GM18519 (cell line): ENCODE results near the gene TRPC4AP.
"Not testable (repeated sequence)": the region's sequence is repeated elsewhere in the genome, so short reads cannot be mapped to it uniquely, and the experiment has no call there.

Experiments used
- ATAC-seq: cut with Tn5 transposase; IDR thresholded peaks from one replicate; pipeline ENCODE4 v1.9.1; 2021; ENCODE audit warnings: mild to moderate bottlenecking, moderate library complexity; ENCODE audit not compliant: unreplicated experiment, low FRiP score

TRPC4AP gene, protein sequence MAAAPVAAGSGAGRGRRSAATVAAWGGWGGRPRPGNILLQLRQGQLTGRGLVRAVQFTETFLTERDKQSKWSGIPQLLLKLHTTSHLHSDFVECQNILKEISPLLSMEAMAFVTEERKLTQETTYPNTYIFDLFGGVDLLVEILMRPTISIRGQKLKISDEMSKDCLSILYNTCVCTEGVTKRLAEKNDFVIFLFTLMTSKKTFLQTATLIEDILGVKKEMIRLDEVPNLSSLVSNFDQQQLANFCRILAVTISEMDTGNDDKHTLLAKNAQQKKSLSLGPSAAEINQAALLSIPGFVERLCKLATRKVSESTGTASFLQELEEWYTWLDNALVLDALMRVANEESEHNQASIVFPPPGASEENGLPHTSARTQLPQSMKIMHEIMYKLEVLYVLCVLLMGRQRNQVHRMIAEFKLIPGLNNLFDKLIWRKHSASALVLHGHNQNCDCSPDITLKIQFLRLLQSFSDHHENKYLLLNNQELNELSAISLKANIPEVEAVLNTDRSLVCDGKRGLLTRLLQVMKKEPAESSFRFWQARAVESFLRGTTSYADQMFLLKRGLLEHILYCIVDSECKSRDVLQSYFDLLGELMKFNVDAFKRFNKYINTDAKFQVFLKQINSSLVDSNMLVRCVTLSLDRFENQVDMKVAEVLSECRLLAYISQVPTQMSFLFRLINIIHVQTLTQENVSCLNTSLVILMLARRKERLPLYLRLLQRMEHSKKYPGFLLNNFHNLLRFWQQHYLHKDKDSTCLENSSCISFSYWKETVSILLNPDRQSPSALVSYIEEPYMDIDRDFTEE

DNA sequence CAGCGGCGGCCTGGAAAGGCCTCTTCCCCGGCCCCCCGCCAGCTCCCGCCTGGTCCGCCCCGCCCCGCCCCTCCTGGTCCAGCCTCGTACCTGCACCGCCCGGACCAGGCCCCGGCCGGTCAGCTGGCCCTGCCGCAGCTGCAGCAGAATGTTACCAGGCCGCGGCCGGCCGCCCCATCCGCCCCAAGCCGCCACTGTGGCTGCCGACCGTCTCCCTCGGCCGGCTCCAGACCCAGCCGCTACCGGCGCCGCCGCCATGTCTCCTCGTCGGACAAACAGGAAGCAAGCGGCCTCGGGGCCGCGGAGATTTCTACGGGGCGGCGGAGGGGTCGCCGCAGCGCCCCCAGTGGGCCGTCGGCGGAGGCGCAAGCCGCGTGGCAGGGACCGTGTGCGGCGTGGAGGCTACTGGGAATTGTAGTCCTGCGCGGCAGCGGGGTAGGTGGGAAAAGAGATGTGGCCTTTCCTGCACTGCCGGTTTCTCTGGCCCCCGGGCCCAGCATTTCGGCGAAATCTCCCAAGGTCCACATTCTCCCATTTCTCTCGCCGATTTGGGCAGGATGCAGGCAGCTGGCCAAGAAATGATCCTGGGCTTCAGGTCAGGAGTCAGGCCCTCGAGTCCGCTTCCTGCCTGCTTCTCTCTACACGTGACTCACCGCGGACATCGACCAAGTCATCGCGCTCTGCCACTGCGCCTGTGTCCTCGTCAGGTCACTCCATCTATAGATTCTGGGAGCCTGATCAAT, at the start of gene TRPC4AP:
TSS of gene TRPC4AP (minus strand) at position 284 of the 743 bp plus-strand sequence. CDS start at position 258, 26 bp downstream.
- ATAC-seq: peak; percentile 86

DNA sequence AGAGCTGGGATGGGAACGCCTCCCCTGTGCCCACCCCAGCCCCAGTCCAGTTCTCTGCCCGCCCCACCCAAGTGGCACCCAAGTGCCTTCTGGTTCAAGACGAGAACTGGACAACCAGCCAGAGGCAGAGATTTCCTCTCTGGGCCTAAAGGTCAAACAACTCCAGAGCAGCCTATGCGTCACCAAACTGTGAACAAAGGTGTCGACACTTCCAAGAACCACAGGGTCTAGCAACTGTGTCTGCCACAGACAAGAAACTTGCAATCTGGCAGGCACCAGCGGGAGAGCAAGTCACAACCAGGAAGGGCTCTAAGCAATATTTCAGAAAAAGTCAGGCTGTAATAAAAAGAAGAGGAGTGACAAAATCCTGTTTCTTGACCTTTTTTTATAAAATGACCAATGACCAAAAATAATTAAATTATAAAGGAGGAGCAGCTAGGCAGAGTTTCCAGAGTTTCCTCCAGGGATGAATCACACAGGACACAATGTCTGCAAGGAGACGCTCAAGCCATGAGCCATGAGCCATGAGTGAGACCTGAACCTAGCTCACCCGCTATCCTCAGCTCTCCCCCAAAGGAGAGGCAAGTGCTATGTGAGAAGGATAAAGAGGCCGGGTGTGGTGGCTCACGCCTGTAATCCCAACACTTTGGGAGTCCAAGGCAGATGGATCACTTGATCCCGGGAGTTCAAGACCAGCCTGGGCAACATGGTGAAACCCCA, 43.4 kb upstream of the TRPC4AP start:
- no peak for ATAC-seq

DNA sequence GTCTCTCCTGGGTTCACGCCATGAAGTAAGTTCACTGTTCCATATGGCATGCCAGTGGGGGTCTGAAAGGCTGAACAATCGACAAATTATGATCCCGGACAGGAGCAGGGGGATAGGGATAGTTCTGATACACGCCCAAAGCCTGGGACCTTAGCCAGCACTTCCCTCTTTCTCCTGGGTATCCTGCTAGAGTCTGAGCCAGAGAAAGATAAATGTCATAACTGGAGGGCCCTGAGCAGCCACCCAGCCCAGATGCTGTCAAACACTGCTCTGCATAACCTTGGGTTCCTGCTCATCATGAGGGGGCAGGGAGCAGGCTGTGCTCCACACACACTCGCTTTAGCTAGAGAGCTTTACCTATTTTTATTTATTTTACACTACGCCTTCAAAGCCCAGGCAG, 42.3 kb upstream of the TRPC4AP start:
- ATAC-seq: no peak

DNA sequence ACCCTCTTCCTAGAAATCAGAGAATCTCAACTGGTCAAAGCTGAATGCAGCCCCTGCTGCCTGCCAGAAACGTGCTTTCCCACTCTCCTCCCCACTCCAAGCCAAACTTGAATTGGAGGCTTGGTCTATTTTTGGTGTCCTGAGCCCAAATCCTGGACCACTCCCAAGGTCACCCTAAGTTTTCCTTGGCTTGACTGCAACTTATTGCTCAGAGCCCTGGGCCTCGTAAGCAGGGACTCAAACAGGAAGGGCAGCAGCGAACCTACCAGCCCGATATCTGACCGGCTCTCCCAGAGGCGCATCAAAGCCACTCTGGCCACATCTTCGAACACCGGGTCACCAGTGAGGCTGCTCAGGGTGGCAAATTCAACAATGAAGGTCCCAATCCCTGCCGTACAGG, 41.9 kb upstream of the TRPC4AP start:
- no peak for ATAC-seq

DNA sequence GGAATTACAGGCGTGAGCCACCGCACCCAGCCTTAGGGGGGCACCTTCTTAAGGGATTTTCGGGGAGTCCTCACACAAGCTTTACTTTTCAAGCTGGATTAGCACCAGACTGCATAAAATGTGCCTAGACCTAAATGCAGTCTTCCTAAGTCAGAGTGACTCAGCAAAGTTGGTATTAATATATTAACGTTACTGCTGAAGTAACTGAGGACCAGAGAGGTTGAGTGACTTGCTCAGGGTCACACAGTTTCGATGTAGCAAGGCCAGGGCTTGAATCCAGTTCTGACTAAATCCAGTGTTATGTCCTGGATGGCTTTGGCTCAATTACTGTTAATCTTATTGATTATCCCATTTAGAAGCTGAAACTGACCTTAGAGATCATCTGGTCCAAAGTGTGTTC, 41.1 kb upstream of the TRPC4AP start:
- no peak for ATAC-seq

DNA sequence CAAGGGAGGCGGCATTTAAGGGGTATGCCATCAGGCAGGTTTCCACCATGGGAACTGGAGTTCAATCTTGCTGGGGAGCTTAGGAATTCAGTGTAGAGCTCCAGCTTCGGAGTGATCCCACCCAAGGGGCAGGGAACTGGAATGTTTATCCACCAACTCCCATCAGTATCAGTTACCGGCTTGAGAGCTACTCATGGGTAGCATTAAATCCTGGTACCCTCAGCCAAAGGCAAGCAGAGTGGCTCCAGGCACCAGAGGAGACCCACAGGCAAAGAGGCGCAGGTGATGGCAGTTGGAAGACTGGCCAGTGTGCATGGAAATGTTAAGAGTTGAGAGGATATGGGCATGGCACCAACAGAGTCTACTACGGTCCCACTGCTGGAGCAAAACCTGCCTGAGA, 40.4 kb upstream of the TRPC4AP start:
- no peak for ATAC-seq

DNA sequence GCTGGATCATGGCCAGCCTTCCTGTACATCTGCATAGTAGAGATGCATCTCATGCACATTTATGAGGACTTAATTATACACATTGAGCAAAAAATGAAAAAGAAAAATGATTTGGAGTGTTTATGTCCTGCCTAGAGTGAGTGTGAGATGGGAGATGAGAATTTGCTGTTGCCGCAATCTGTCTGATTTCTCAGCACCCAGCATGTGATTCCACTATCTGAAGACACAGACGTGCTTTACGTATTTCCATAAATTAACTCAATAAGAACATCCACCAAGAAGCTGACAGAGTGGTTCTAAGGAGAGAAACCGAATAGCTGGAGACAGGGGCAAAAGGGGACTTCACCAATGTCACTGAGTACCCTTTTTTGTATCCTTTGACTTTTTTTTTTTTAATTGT, 39.3 kb upstream of the TRPC4AP start:
- no peak for ATAC-seq

DNA sequence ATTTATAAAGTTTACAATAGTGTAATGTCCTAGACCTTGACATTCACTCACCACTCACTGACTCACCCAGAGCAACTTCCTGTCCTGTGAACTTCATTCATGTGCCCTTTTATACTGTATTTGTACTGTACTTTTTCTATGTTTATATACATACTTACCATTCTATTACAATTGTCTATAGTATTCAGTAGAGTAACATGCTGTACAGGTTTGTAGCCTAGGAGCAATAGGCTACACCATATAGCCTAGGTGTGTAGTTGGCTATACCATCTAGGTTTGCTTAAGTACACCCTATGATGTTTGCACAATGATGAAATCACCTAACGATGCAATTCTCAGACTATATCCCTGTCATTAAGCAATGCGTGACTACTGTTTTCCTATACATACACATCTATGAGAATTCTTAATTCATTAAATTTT, 37.1 kb upstream of the TRPC4AP start:
- ATAC-seq: no peak

DNA sequence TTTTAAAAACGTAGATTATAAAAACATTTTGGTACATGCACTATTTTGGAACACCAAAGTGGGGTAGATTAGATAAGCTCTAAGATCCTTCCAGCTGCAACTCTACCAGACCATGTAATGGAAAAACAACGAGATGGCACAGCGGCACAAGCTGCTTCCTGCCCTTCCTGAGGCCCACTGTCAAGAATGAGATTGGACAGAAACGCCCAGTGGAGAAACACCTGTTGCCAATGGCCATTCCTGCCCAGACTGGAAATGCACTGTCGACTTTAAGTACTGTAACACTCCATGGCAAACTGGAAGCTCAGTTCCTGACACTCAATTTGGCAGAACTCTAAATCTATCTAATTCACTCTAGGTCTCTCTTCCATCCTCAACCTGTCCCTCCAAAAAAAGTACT, 33.1 kb upstream of the TRPC4AP start:
- ATAC-seq: no peak

DNA sequence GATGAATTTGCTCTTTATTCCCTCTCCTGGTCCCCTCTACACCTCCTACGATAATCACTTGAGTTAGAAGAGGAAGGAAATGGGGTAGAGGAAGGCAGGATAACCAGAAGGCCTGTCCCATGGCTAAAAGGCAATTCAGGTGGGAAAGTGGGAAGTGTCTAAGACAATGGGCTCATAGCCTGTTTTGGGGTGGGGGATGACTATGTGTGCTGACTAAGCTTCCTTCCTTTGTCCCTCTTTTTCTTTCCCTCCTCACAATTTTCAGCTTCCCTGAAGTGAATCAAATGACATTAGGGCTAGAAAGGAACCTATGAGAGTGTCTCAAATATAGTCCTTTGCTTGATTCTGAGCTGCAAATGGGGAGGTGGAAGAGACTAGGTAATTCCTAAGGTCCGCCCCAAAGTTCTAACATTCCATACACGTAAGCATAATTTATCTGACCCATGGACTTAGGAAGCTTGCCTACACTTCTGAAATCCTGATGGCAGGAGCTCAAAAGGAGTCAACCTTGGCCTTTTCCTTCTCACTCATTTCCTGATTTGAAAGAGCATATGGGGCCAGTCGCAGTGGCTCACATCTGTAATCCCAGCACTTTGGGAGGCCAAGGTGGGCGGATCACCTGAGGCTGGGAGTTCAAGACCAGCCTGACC, 30.3 kb upstream of the TRPC4AP start:
- ATAC-seq: no peak

DNA sequence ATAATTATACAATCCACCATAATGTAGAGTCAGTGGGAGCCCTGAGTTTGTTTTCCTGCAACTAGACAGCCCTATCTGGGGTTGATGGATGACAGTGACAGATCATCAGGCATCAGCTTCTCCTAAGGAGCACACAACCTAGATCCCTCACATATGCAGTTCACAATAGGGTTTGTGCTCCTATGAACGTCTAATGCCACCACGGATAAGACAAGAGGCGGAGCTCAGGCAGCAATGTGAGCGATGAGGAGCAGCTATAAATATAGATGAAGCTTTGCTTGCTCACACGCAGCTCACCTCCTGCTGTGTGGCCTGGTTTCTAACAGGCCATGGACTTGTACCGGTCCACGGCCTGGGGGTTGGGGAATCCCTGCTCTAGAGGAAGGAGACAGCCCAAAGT, 28.6 kb upstream of the TRPC4AP start:
- ATAC-seq: no peak

DNA sequence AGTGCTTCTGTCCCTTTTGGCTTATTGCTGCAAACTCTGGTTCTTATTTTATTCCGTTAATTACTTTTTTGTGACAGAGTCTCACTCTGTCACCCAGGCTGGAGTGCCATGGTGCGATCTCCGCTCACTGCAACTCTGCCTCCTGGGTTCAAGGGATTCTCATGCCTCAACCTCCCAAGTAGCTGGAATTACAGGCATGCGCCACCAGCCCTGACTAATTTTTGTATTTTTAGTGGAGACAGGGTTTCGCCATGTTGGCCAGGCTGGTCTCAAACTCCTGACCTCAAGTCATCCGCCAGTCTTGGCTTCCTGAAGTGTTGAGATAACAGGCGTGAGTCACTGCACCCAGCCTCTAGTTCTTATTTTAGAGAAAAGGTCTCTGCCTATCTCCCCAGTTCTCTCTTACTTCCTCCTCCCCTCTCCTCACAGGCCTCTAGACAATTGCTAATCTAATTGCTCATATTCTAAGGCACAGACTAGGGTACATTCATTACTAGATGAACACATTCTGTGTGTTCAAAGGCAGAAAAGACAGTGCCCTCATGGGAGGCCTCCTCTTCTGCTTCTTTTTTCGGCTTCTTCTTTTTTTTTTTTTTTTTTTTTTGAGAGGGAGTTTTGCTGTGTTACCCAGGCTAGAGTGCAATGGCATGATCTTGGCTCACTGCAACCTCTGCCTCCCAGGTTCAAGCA, 27.6 kb upstream of the TRPC4AP start:
- ATAC-seq: no peak

DNA sequence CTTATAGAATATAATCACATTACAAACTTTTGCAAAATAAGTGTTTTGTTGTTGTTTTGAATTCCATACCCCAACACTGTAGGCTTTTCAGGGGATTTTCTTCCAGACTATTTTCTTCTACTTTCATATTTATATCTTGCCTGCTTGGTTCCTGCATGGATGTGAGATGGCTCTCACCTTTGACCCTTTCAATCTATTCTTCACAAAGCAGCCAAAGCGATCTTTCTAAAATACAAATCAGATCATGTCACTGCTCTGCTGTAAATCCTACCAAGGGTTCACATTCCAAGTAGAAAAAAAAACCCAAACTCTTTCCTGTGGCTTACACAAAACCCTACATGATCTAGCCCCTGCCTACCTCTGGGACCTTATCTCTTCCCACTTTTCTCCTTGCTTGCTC, 25.0 kb upstream of the TRPC4AP start:
- ATAC-seq: no peak

DNA sequence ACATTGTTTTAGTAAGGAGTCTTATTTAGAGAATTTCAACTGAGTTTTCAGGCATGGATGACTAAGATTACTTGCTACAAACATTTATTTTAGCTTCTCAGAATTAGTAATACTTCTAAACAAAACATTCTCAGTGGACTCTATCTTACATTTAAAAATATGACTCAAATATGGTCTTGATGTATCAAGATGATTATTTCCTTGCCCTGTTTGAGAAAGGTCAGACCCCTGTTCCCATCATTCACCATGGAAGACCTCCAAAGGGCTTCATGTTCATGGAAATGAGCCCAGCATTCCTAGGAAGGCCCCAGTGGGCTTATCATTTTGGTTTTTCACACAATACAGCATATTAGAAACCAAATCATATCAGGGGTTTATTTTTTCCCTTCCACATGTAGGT, 24.6 kb upstream of the TRPC4AP start:
- no peak for ATAC-seq

DNA sequence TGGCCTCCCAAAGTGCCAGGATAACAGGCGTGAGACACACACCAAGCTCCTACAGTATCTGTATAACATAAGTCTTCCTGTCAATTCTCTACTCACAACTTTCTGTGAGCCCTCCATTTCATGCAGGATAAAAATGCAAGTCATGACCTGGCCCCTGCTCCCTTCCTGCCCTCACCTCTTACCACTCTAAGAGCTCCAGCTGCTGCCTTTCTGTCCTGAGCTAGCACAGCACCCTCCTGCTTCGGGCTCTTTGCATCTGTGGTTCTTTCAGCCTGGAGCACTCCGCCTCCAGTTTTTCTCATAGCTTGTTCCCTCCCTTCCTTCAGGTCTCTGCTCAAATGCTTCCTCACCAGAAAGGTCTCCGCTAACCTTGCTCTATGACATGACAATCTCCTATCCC, 23.7 kb upstream of the TRPC4AP start:
- no peak for ATAC-seq

DNA sequence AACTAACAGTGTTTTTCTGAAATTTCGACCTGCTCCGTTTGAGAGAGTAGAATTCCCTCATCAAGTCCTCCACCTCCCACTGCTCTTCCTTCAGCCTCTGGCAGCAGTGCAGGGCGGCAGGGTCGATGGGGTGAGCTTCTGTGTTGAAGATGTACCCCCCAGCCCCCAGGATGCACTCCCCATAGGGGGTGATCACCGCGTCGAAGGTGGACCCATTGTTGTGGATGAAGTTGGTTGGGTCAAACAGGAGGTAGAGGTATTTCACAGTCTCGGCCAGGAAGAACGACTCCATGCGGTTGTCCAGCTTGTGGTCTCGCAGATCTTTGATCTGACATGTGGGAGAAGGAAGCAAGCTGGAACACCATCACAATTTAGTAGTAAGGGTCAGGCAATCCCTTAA, 23.0 kb upstream of the TRPC4AP start:
- no peak for ATAC-seq

DNA sequence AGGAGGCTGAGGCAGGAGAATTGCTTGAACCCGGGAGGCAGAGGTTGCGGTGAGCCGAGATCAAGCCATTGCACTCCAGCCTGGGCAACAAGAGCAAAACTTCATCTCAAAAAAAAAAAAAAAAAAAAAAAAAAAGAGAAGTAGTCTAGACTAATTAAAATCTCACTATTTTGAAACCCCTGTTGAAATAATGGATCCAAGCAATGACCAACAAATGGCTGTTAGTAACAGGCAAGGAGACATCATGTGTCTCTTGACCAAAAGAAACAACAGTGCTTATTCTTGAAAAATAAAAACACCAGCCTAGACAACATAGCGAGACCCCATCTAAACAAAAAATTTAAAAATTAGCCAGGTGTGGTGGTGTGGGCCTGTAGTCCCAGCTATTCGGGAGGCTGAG, 19.7 kb upstream of the TRPC4AP start:
- ATAC-seq: not testable (repeated sequence)

DNA sequence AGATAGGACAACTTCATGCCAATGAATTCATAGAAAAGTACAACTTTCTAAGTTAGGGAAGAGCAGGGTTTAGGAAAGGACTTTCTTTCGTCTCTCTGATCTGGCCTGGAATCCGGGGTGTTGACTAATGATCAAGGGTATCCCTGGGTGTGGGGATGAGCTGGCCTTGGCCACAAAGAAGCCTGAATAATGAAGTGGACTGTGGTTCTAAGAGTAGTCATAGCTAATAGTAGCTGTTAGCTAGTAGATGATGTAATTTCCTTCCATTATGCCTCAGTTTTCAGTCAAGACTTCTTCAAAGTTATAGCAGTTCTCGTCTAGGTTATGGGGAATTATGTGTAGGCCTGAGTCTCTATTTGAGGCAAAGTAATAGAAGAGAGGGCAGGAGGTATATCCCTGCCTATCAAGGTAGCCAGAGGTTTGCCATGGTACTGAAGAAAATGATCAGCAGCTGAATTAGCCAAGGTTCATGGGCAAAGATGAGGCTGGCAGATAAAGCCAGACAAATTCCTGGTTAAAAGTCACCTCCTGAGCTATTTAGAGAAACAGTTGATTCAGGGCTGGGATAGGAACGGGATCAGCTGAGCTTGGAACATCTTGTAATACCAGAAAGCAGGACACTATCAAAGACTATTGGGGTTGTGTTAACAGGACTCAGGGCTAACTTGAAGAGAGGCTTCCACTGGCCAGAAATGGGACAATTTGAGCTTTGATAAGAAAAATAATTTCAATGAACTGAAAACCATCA, 18.7 kb upstream of the TRPC4AP start:
- no peak for ATAC-seq

DNA sequence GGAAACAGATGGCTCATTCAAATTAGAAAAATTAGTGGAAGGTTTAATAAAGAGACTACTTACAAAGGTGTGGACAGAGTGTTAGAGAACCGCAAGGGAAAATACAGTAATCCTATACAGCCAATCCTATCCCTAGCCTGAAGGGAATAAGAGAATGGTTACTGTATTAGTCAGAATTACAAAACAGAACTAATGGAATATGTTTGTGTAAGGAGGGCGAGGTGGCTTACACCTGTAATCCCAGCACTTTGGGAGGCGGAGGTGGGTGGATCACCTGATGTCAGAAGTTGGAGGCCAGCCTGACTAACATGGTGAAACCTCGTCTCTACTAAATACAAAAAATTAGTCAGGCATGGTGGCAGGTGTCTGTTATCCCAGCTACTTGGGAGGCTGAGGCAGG, 16.3 kb upstream of the TRPC4AP start:
- ATAC-seq: no peak
